PC-3 (cell line): ENCODE results near the gene CSNK1E. TPM values are rescaled to one million over a fixed set of nuclear protein-coding genes. Genes with fewer than 3 reads are reported as not detected.

ENCODE experiments used
- ATAC-seq: fragments of 200-7000 bp; cut with Tn5 transposase; 2 replicates; pipeline ENCODE4 v1.9.1; 2020; ENCODE audit warnings: mild to moderate bottlenecking, moderate library complexity
- BruUV-seq: library from RNA; stranded (reverse); fragments of 400-500 nt; replicated peaks from 2 replicates; lab custom pipeline; 2021; lab: Mats Ljungman, UMichigan
- CTCF ChIA-PET: fragments of 300-600 bp; sonication (Branson Sonifier 250); formaldehyde crosslinking; loops from one replicate; lab custom pipeline; 2022; ENCODE audit warnings: antibody characterized with exemption; lab: Charles Lee
- POLR2A ChIA-PET: fragments of 300-600 bp; sonication (Branson Sonifier 250); formaldehyde crosslinking; loops from one replicate; lab custom pipeline; 2022; ENCODE audit warnings: antibody characterized with exemption; ENCODE audit not compliant: unreplicated experiment; lab: Charles Lee
- DNase-seq: peaks from one replicate; pipeline ENCODE4 v3.0.0-alpha.2; 2015
- H2AFZ ChIP-seq: fragments of 300-600 bp; sonication (generic); 2 replicates; pipeline ENCODE4 v1.6.0; 2016; ENCODE audit warnings: antibody characterized with exemption, low read length
- H3F3A ChIP-seq: fragments of 300-600 bp; sonication (generic); one replicate; pipeline ENCODE4 v1.6.0; 2017; ENCODE audit warnings: antibody characterized with exemption, low read length, control low read depth, mild to moderate bottlenecking; ENCODE audit not compliant: unreplicated experiment
- H3K27ac ChIP-seq: fragments of 300-600 bp; sonication (generic); 2 replicates; pipeline ENCODE4 v1.5.1; 2016; ENCODE audit warnings: mild to moderate bottlenecking, low read length
- H3K27me3 ChIP-seq: fragments of 300-600 bp; sonication (generic); 2 replicates; pipeline ENCODE4 v1.6.1; 2016; ENCODE audit warnings: low read length, mixed read lengths
- H3K36me3 ChIP-seq: fragments of 300-600 bp; sonication (generic); 2 replicates; pipeline ENCODE4 v1.6.1; 2016; ENCODE audit warnings: low read depth, mixed run types, low read length, mixed read lengths
- H3K4me1 ChIP-seq: fragments of 300-600 bp; sonication (generic); 2 replicates; pipeline ENCODE4 v1.5.1; 2016; ENCODE audit warnings: low read length; ENCODE audit not compliant: insufficient read depth
- H3K4me2 ChIP-seq: fragments of 300-600 bp; sonication (generic); 2 replicates; pipeline ENCODE4 v1.6.0; 2016; ENCODE audit warnings: low read length
- H3K4me3 ChIP-seq: fragments of 300-600 bp; sonication (generic); 2 replicates; pipeline ENCODE4 v1.5.1; 2016; ENCODE audit warnings: mild to moderate bottlenecking, low read length, mixed read lengths
- H3K79me2 ChIP-seq: fragments of 300-600 bp; sonication (generic); 2 replicates; pipeline ENCODE4 v1.6.1; 2017; ENCODE audit warnings: low read length, mixed read lengths
- H3K9ac ChIP-seq: fragments of 300-600 bp; sonication (generic); 2 replicates; pipeline ENCODE4 v1.6.0; 2016; ENCODE audit warnings: mild to moderate bottlenecking, low read length
- H3K9me2 ChIP-seq: fragments of 300-600 bp; sonication (generic); replicated peaks from 2 replicates; pipeline ENCODE4 v1.6.1; 2016; ENCODE audit warnings: mixed run types, low read length, mixed read lengths
- H3K9me3 ChIP-seq: fragments of 300-600 bp; sonication (generic); 2 replicates; pipeline ENCODE4 v1.6.1; 2016; ENCODE audit warnings: low read length, mixed read lengths
- H4K20me1 ChIP-seq: fragments of 300-600 bp; sonication (generic); 2 replicates; pipeline ENCODE4 v1.6.1; 2016; ENCODE audit warnings: low read length, mixed read lengths
- CTCF ChIP-seq: fragments of 300-600 bp; sonication (generic); conservative IDR thresholded peaks from 2 replicates; pipeline ENCODE4 v1.5.1; 2017; ENCODE audit warnings: antibody characterized with exemption, low read depth, mild to moderate bottlenecking, low read length
- EZH2 ChIP-seq: fragments of 300-600 bp; sonication (generic); IDR thresholded peaks from one replicate; pipeline ENCODE4 v1.6.1; 2017; ENCODE audit warnings: antibody characterized with exemption, mild to moderate bottlenecking, low read length; ENCODE audit not compliant: unreplicated experiment
- EZH2phosphoT487 ChIP-seq: fragments of 300-600 bp; sonication (generic); IDR thresholded peaks from 2 replicates; pipeline ENCODE4 v1.6.1; 2018; ENCODE audit warnings: mild to moderate bottlenecking, antibody characterized with exemption, low read length, borderline replicate concordance
- intact Hi-C: fragments of 100-400 bp; cut with micrococcal nuclease; formaldehyde crosslinking; loops from 2 replicates; pipeline ENCODE4 v1.9.0; 2023
- total RNA-seq: library from RNA; depleted of rRNA; stranded (reverse); fragments of >200 nt; gene quantifications from 2 replicates; pipeline ENCODE4 v1.2.3, GENCODE V29; 2014

Gene CSNK1E
- total RNA-seq, 1 experiment from 2014 or later, result 147 TPM

DNA sequence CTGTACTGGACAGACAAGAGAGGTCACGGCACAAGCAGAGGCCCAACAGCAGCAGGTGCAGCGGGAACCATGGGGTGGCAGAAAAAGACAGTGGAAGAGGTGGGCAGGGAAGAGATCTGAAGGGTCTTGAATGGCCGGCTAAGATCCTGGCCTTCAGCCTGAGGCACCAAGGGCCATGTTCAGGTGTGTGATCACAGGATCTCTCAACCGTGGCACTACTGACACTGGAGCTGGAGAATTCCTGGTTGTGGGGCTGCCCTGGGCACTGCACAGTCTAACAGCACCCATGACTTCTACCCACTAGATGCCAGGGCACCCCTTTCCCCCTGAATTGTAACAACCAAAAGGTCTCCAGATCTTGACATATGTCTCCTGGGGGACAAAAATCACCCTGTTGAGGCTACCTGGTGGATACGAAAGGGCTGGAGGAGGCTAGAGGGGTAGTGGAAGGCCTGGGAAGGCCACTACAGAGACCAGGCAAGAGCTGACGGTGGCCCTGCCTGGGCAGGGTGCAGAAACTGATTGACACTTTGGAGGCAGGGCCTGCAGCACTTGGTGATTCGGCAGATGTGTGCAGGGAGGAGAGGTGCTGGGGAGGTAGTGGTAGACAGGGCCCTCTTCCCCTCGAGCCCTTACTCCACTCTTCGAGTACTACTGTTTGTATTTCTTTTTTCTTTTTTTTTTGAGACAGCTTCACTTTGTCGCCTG, 8.3 kb downstream of the CSNK1E start:
- H3K79me2 ChIP-seq, result peaks cover 99% of the 10 kb centered on the region
- peaks cover 52% of the 10 kb centered on the region; the same call in 1 of the 2 replicates for H4K20me1 ChIP-seq
- TF ChIP-seq EZH2, result no peak
- ChIA-PET POLR2A (no interaction called here), CTCF (no interaction called here)
- H3K4me2 ChIP-seq, result no peak overlapping the region
- no peak overlapping the region for H3K9ac ChIP-seq
- peaks cover 47% of the 10 kb centered on the region for H3K4me1 ChIP-seq
- no peaks in the 10 kb centered on the region for H3K9me2 ChIP-seq
- H3K9me3 ChIP-seq, result no peaks in the 10 kb centered on the region
- ATAC-seq (no peak), DNase-seq (no peak)
- no peak overlapping the region for H3K4me3 ChIP-seq
- no TSS peak for BruUV-seq
- H3K27ac ChIP-seq, result no peak overlapping the region
- no peak overlapping the region for H2AFZ ChIP-seq
- intact Hi-C loops, result no loop called here
- no peaks in the 10 kb centered on the region for H3K27me3 ChIP-seq
- H3F3A ChIP-seq, result no peaks in the 10 kb centered on the region
- H3K36me3 ChIP-seq, result peaks cover 60% of the 10 kb centered on the region

DNA sequence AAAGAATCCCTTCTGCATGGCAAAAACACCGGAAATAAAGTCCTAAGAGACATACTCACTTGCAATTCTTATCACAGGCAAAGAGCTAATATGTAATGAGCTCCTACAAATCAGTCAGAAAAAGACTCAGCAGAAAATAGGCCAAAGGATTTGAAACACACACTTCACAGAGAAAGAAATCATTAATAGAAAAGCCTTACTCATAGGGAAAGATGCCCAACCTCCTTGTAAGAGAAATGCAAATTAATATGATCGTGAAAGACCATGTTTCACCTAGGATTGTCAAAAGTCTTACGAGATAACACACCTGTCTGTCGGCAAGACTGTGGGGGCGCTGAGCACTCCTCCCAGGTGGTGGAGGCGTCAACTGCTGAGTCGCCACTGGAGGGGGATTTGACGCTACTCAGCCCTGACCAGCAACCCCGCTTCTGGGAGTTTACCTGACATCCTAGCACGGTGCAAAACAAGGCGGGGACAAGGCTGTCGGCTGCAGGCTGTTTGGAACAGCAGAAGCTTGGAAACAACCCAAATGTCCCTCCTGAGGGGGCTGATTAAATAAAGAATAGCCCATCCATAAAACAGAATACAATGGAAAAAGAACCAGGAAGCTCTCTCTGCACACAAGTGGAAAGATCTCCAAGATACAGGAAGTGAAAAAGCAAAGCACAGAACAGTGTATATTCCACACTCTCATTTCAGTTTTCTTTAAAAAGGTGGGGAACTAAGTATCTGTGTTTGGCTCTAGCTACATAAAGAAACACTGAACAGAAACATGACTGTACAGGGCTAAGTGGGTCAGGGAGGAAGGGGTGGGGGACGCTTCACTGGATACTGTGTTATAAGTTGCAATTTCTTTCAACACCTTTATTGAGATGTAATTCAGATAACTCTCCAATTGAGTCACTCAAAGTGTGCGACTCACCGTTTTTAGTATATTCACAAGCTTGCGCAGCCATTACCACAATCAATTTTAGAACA, 11.5 kb downstream of the CSNK1E start:
- Histone ChIP-seq H3K9ac (peak overlapping the region; percentile 23), H3K4me3 (no peak overlapping the region), H4K20me1 (peaks cover 42% of the 10 kb centered on the region; the same call in 1 of the 2 replicates), H3K4me1 (peaks cover 26% of the 10 kb centered on the region), H3K4me2 (peak overlapping the region; percentile 26; the same call in 1 of the 2 replicates), H3K79me2 (peaks cover 87% of the 10 kb centered on the region), H2AFZ (no peak overlapping the region), H3K9me2 (no peaks in the 10 kb centered on the region), H3K36me3 (peaks cover 61% of the 10 kb centered on the region; the same call in 1 of the 2 replicates), H3F3A (no peaks in the 10 kb centered on the region), H3K9me3 (no peaks in the 10 kb centered on the region), H3K27me3 (no peaks in the 10 kb centered on the region), H3K27ac (peak overlapping the region; percentile 76)
- ChIA-PET CTCF (no interaction called here), POLR2A (no interaction called here)
- intact Hi-C loops, result no loop called here
- ATAC-seq (peak; percentile 62), DNase-seq (no peak)
- TSS peak; percentile 34 for BruUV-seq
- TF ChIP-seq EZH2phosphoT487 (no peak), CTCF (no peak), EZH2 (no peak)

GRCh38 chr22:38304526-38304925, 12.7 kb downstream of the CSNK1E start:
- BruUV-seq, result no TSS peak
- Histone ChIP-seq H3K4me2 (no peak overlapping the region), H3K9me2 (no peaks in the 10 kb centered on the region), H3K36me3 (peaks cover 62% of the 10 kb centered on the region; the same call in 1 of the 2 replicates), H3K4me3 (no peak overlapping the region), H3K9ac (no peak overlapping the region), H4K20me1 (peaks cover 32% of the 10 kb centered on the region; the same call in 1 of the 2 replicates), H3K27ac (no peak overlapping the region), H2AFZ (no peak overlapping the region), H3K4me1 (peaks cover 29% of the 10 kb centered on the region), H3F3A (no peaks in the 10 kb centered on the region), H3K79me2 (peaks cover 74% of the 10 kb centered on the region), H3K27me3 (no peaks in the 10 kb centered on the region), H3K9me3 (no peaks in the 10 kb centered on the region)
- DNase-seq (no peak), ATAC-seq (no peak)
- CTCF ChIA-PET, result no interaction called here
- TF ChIP-seq EZH2 (no peak), CTCF (no peak), EZH2phosphoT487 (no peak)
- intact Hi-C loops, result no loop called here
- POLR2A ChIA-PET, result no interaction called here
